Raji (cell line): ENCODE results near the gene INO80.

ENCODE experiments used
- POLR2A ChIP-seq: IDR thresholded peaks from 2 replicates; pipeline ENCODE4 v1.6.1; 2011; ENCODE audit warnings: low read depth, low read length, control low read depth; ENCODE audit not compliant: insufficient read depth

INO80 gene

DNA sequence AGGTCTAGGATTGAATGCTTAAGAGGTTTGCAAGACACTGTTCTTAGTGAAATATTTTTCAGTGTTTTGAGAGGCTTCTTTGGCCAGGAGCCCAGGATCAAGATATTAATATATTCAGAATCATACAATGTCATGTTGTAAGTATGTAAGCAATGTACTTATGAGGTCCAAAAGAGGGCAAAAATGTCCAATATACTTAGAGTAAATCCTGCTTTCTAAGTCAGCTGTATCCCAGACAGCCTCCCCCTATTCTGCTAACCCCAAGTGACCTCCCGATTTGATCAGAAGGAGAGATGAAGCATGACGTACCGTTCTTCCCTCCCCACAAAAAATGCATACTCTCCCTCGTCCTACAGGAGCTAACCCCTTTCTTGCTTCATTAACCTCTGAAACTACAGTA, 91.9 kb downstream of the INO80 start:
- TF ChIP-seq POLR2A = no peak

DNA sequence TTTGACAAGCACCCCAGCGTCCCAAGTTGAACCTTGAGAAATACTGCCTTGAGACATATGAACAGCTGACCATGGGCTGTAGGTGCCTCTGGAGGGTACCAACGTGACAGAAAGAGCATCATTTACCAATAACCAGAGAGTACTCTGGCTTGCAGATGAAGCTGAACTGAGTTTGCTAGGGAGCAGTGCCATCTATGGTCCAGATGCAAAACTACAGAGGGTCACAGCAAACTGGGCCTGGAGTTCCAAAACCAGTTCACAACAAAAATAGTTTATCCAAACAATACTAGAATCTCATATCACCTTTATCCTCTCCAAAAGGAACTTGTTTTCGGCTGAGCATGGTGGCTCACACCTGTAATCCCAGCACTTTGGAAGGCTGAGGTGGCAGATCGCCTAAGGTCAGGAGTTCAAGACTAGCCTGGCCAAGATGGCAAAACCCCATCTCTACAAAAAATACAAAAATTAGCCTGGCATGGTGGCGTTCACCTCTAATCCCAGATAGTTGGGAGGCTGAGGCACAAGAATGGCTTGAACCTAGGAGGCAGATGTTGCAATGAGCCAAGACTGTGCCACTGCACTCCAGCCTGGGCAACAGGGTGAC, 93.5 kb downstream of the INO80 start:
- no peak for TF ChIP-seq POLR2A

DNA sequence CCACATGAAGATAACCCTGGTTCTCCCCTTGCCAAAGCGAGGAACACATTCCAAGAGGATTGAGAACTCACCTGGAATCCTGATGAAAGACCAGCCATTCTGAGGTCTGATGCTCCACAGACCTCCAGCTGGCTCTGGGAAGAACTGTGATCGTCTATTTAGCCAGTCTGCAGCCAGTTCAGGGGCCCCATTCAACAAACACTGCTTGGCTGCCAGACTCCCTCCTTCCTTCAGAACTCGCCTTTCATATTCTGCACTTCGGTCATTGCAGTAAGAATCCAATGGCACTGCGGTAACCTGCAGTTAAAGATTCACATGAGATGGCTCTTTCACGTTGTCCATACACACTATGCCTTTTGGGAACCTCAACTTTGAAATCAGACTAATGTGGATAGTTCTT, 95.3 kb downstream of the INO80 start:
- TF ChIP-seq POLR2A = no peak

DNA sequence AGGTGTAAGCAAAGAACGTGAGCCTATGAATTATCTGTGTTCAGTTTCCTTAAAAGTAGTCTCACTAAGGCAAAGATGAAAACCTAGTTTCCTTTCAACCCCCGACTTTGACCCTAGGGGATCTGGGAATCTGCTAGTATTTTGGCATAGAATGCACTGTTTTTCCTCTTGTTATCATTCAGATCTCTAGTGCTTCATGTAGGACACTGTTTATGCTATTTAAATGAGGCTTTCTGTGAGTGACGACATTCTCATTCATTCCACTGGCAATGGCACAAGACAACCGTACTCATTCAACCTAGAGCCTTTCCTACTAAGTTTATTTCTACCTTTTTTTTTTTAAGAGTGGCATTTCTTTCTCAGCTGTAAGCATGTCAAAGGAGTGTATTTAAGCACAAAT, 95.8 kb downstream of the INO80 start:
- TF ChIP-seq POLR2A = no peak

DNA sequence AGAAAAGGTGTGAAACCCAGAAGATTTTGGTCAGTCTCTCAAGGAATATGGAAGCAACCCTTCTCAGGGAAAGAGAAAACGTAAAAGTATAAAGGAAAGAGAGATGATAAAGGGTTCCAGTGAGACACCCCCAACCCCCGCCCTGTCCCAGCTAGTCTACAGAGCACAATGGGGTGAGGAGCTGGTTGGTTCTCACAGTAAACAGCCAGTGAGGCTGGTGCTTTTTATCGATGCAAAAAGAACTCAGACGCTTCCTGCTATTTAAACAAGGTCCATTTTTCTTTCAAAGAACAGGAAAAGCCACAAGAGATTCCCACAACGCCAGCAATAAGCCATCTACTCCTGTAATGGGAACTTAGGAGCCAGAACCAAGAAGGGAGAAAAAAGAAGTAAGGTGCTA, 96.9 kb downstream of the INO80 start:
- no peak for TF ChIP-seq POLR2A

DNA sequence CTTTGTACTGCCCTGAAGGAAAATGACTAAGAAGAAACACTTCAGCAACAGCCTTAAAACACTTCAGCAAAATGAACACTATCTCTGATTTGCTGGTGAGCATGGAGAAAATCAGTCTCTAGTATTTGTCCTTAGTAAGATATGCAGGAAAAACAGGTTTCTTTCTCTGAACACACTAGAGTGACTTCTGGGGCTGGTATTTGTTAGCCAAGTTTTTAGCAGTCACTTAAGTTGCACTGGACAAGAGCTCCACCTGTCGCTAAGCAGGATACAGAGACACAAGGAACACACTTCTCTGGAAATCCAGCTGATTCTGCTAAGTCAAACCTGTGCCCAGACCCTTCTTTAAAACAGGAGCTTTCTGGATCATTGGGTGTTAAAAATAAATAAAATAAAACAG, 97.5 kb downstream of the INO80 start:
- no peak for TF ChIP-seq POLR2A

DNA sequence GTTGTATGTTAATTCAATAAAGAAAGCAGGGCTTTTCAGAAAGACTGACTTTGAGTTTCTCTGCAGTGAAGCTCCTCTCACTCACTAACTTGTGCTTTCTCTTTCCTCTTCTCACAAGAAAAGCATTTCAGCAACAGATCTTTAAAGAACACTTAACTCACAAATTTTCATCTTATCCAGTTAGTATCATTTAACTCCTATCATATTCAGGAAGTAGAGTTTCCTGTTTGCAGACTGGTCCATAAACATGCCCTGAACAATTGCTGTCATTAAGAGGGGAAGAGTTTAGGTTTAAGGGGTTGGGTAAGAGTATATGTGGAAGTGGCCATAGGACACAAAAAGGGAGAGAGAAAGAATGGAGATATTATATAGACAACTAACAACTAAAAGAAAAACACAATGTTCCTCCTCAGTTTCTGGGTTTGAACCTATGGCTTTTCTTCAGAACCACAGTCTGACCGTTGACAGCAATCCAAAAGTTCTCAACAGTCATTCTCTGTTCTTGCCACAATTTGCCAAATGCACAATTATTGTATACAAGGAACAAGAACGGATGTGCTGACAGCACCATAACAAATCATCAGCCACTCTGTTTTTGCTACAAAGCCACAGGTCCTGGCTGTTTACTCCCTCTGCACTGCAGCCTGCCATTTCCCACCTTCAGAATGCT, 98.9 kb downstream of the INO80 start:
- TF ChIP-seq POLR2A = no peak

DNA sequence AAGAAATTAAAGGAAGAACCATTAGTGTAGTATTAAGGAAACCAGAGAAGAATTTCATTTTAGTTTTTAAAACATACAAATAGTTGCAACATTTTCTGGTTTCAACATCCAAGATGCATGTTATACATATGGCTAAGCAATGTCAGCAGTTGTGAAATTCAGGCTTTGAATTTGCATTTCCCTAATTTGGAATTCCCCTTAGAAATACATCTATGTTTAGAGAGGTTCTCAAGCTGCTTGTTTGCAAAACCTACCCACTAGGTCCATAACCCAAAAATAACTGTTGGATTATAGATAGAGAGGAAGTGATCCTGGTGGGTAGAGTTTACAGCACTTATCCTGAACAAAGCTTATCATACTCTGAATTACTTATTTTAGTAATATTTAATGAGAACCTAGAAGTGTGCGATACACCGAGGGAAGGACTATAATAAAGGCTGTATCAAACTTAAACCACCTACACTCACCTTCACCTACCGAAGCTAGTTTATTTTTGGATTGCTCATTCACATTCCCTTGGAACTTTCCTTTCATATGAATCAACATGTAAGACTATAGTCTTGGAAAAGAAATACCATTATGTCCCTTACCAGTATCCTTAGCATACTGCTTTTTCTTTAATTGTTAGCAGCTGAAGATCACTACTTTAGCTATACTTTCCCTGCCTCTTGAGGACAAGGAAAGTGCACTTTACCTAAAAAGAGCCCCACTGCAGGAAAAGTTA, 102.2 kb downstream of the INO80 start:
- TF ChIP-seq POLR2A = no peak

DNA sequence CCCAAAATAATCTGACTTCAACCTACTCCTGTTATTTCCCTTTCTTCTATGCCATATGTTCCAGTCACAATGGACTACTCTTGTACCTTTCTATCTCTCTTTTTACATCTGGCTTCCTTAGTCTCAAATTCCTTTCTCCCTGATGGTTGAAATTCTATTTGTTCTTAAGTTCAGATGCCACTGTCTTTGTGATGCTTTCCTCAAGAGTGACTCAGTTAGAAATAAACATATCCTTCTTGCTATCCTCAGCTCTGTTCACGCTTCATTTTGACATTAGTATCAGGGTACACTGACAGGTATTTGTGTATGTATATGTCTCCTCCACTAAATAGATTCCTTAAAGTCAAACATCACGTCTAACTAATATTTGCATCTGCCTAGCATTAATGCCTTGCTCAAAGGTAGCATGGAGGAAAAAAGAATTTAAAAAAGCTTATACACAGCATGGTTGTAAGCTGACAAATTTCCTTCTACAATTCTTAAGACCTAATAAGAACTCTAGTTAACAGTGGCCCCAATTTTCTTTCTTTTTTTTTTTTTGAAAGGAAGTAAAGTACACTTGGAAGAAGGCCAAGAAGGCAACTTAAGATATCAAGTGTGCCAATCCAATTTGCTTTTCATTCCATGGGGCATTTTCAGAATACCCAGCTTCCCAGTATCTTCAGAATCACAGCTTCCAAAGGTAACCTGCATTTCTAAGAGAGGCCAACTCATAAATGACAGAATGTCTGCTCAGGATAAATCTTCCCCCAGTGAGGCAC, 104.8 kb downstream of the INO80 start:
- no peak for TF ChIP-seq POLR2A

DNA sequence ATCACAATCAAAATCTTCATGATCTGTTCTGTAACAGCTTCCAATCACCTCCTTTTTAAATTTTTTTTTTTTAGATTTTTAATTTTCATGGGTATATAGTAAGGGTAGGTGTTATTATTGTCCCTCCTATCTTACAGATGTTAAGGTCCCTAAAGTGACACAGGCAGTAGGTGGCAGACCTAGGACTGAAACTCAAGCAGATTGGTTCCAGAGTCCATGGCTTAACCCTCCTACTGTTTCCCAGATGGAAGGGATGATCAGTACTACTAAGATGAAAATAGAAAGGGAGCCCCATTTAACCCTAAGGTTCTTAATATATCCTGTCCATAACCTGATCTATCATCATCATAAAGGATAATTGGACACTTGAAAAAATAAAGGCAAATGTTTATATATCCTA, 105.7 kb downstream of the INO80 start:
- no peak for TF ChIP-seq POLR2A

DNA sequence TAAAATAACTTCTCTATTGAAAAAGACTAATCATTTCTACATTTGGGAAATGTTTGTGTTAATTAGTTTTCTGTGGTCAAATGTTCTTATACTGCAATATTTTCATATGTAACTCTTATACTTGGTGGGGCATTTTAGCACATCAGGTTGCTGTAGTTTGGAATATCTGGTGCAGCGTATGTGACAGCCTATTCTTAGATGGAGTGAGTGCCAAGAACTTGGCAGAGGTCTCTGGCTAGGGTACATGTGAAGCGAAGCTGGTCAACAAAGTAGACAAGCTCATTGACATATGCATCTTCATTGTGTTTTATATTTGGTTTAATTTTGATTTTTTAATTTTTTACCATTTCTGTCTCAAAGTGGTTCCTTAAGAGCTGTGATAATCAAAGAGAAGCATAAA, 109.6 kb downstream of the INO80 start:
- no peak for TF ChIP-seq POLR2A

DNA sequence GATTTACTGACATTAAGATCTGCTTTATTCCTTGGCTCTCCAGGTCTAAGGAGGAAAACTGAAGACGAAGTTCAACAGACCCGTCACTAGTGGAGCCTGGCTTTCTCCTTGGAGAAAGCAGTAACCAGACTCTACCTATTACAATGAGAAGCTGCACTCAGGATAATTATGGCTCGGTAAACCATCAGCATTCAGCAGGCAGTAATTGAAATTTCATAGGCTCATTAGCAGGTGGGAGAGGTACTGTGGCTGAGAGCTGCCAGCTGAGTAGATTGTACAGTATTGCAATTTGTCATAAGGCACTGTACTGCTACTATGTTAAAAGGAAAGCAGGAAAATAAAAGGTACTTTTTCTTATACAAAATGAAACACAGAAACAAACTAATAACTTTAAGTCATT, 111.6 kb downstream of the INO80 start:
- TF ChIP-seq POLR2A = no peak

DNA sequence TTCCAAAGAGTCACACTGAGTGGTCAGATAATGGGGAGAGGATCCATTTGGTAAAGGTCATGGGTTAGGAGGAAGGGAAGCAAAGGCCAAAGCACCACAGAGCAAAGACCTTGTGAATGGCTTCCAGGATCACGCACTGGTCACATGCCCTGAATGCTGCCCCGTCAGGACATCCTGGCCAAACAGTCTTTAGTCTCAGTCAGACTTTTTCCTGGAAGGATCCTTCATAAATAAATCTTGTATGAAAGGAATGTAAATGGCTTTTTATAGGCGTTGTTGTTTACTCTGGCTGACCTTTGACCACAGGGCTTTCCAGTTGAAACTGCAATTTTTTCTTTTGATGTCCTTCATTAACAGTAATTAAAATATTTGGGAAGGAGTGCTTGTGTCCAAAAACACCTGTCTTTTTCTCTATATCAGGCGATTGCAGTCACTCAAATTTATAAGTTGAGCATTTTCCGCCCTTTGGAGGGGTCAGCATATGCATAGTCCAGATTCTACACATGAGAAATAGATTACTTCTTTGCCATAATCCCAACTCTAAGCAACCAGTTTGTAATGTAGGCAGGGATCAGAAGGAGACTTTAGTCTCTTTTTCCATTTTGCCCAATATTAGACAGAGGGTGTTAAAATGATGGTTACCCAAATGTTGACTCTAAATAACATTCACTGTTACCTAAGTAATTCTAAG, 114.4 kb downstream of the INO80 start:
- no peak for TF ChIP-seq POLR2A

DNA sequence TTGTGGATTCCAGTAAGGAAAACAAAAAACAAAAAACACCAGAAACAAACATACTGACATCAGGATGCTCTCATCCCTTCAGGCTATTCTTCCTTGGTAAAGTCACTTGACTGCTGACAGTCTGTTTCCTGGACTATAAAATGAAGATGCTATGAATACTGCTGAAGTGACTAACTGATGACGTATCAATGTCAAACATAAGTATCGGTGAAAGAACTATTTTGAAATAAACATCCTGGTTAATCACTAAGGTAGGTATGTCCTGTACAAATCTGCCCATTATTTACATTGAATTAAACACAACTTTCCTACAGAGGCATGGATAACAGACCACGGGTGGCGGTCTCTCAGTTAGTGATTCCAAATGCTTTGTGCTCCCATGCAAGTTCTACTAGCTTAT, 116.9 kb downstream of the INO80 start:
- no peak for TF ChIP-seq POLR2A

DNA sequence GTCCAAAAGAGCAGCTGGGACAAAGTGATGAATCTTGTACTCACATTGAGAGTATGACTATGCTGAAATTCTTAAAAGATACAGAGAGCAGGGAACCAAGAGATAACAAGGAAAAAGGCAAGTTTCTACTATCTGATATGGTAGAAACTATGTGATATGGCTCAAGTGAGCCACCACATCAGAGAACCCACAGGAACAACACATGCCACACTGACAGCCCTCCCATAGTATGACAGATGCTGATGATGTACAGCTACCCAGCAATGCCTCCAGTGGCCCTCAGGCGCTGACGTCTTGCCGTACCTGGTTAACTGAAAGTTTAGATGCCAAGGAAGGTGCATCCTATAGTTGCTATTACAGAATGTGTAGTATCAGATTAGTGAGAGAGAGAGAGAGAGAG, 120.4 kb downstream of the INO80 start:
- no peak for TF ChIP-seq POLR2A

DNA sequence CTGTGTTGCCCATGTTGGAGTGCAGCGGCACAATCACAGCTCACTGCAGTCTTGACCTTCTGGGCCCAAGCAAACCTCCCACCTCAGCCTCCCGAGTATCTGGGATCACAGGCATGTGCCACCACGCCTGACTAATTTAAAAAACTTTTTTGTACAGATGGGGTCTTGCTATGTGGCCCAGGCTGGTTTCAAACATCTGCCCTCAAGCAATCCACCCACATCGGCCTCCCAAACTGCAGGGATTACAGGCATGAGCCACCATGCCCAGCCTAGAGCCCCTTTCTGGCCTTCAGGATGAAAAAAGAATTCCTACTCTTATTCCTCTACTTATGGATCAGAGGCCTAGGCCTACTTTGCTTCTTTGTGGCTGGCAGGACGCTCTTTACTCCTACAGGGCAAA, 123.3 kb downstream of the INO80 start:
- no peak for TF ChIP-seq POLR2A

DNA sequence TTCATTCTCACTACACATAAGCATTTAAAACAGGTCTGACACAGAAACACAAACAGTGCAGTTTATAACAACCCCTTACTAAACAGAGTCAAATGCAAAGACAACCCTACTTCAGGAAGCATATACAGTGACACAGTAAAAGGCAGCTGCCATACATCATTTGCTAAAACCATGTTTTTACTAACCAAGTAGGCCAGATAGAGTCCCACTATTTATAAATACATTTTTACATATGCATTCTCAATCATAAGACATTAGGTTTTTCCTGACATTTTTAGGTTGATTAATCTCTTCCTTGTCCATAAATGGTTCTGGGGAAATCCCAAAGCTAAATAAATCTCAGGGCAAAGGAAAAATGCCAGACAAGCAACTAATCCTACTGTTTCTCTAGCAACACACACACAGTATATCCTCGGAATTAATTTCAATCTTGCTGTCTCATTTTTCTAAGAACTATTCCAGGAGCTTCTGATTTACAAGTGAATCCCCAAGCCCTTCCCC, 123.8 kb downstream of the INO80 start:
- TF ChIP-seq POLR2A = no peak
